B cell (primary cell): ENCODE results near the gene TRIM44. TPM values are rescaled to one million over a fixed set of nuclear protein-coding genes. Genes with fewer than 3 reads are reported as not detected.

ENCODE experiments used
- ATAC-seq: fragments of 200-7000 bp; cut with Tn5 transposase; one replicate; pipeline ENCODE4 v1.10.0; 2021; ENCODE audit warnings: low read depth, mild to moderate bottlenecking, moderate number of reproducible peaks, moderate library complexity
- CTCF ChIA-PET: fragments of 350-600 bp; sonication (Branson Sonifier 250); formaldehyde crosslinking; loops from one replicate; lab custom pipeline; 2021; ENCODE audit warnings: antibody characterized with exemption, inconsistent platforms; lab: Charles Lee
- POLR2A ChIA-PET: fragments of 350-600 bp; sonication (Branson Sonifier 250); formaldehyde crosslinking; loops from one replicate; lab custom pipeline; 2021; ENCODE audit warnings: antibody characterized with exemption; lab: Charles Lee
- DNase-seq: peaks from one replicate; pipeline ENCODE4 v3.0.0; 2013
- H2AFZ ChIP-seq: 2 replicates; pipeline ENCODE4 v1.6.1; 2012; ENCODE audit warnings: mild to moderate bottlenecking, low read depth, low read length; ENCODE audit not compliant: insufficient read depth, poor library complexity, severe bottlenecking
- H3K27ac ChIP-seq, 2 donors: 1 replicate in 1 of 2; 2 replicates in 1 of 2; pipeline ENCODE4 v1.5.1; 2012 to 2013; ENCODE audit warnings: low read length in 2 of 2, mild to moderate bottlenecking in 2 of 2, moderate library complexity in 1 of 2
- H3K27me3 ChIP-seq, 4 experiments: fragments of 200-600 bp in 1 of 4; sonication (generic) in 1 of 4; replicated peaks in 1 of 4; 1 replicate in 2 of 4; 2 replicates in 2 of 4; pipeline versions ENCODE4 v1.6.1 to v1.7.0; 2013 to 2016; ENCODE audit warnings: low read length in 3 of 4, mild to moderate bottlenecking in 2 of 4, mixed read lengths in 1 of 4, moderate library complexity in 1 of 4; ENCODE audit not compliant: insufficient read depth in 4 of 4, control insufficient read depth in 3 of 4; ENCODE audit errors: control extremely low read depth in 1 of 4
- H3K36me3 ChIP-seq, 2 experiments: replicated peaks in 1 of 2; 1 replicate in 1 of 2; 2 replicates in 1 of 2; pipeline versions ENCODE4 v1.6.1 to v1.7.1; 2013; ENCODE audit warnings: low read length in 1 of 2; ENCODE audit not compliant: insufficient read depth in 2 of 2, control insufficient read depth in 1 of 2; ENCODE audit errors: control extremely low read depth in 1 of 2, extremely low read depth in 1 of 2
- H3K4me1 ChIP-seq, 2 donors: fragments of 200-600 bp in 1 of 2; sonication (generic) in 1 of 2; 1 replicate in 1 of 2; 2 replicates in 1 of 2; pipeline versions ENCODE4 v1.5.1 to v1.6.1; 2013 to 2017; ENCODE audit warnings: low read length in 2 of 2; ENCODE audit not compliant: control insufficient read depth in 2 of 2, insufficient read depth in 2 of 2
- H3K4me2 ChIP-seq: replicated peaks from 2 replicates; pipeline ENCODE3; 2012; ENCODE audit warnings: mild to moderate bottlenecking, low read depth, low read length; ENCODE audit not compliant: poor library complexity, severe bottlenecking
- H3K4me3 ChIP-seq, 5 experiments: fragments of 200-600 bp in 1 of 5; sonication (generic) in 1 of 5; 1 replicate in 3 of 5; 2 replicates in 2 of 5; pipeline versions ENCODE4 v1.5.1 to v1.7.0; 2011 to 2016; ENCODE audit warnings: low read length in 4 of 5, mild to moderate bottlenecking in 4 of 5, low read depth in 2 of 5, control low read depth in 1 of 5, moderate library complexity in 1 of 5; ENCODE audit not compliant: insufficient read depth in 1 of 5; ENCODE audit errors: control extremely low read depth in 1 of 5, extremely low read depth in 1 of 5
- H3K79me2 ChIP-seq: fragments of 200-600 bp; sonication (generic); one replicate; pipeline ENCODE4 v1.6.0; 2016; ENCODE audit warnings: low read length; ENCODE audit not compliant: control insufficient read depth, insufficient read depth
- H3K9ac ChIP-seq: fragments of 200-600 bp; sonication (generic); 2 replicates; pipeline ENCODE4 v1.6.1; 2017; ENCODE audit warnings: mild to moderate bottlenecking, low read length, moderate library complexity
- H3K9me3 ChIP-seq, 3 donors: one replicate each; pipeline versions ENCODE4 v1.6.1 to v1.7.1; 2013; ENCODE audit warnings: low read length in 2 of 3; ENCODE audit not compliant: control insufficient read depth in 2 of 3, insufficient read depth in 1 of 3; ENCODE audit errors: control extremely low read depth in 1 of 3
- H4K20me1 ChIP-seq: 2 replicates; pipeline ENCODE4 v1.6.0; 2012; ENCODE audit warnings: mild to moderate bottlenecking, low read length; ENCODE audit not compliant: insufficient read depth, control insufficient read depth, poor library complexity, severe bottlenecking
- H3K27ac Mint-ChIP-seq: one replicate; pipeline ENCODE4 v1.8.0; 2021; ENCODE audit warnings: mixed read lengths
- H3K27me3 Mint-ChIP-seq: one replicate; pipeline ENCODE4 v1.8.0; 2021; ENCODE audit warnings: mixed read lengths
- H3K4me1 Mint-ChIP-seq: one replicate; pipeline ENCODE4 v1.8.0; 2021; ENCODE audit warnings: mixed read lengths
- H3K4me3 Mint-ChIP-seq: one replicate; pipeline ENCODE4 v1.8.0; 2021; ENCODE audit warnings: mixed read lengths
- H3K9me3 Mint-ChIP-seq: one replicate; pipeline ENCODE4 v1.8.0; 2022; ENCODE audit warnings: mixed read lengths; ENCODE audit not compliant: insufficient read depth
- CTCF ChIP-seq: fragments of 200-600 bp; IDR thresholded peaks from one replicate; pipeline ENCODE4 v1.8.0; 2022; ENCODE audit warnings: antibody characterized with exemption, mild to moderate bottlenecking
- EZH2 ChIP-seq: IDR thresholded peaks from 2 replicates; pipeline ENCODE4 v1.6.1; 2012; ENCODE audit warnings: borderline replicate concordance, low read depth, mild to moderate bottlenecking, moderate library complexity, low read length; ENCODE audit not compliant: insufficient read depth, poor library complexity, severe bottlenecking
- WGBS: methylation state at CpG from one replicate; pipeline ENCODE4 v1.1.5; 2013; ENCODE audit warnings: missing lambda C conversion rate; ENCODE audit not compliant: insufficient coverage; 5-methylcytosine and 5-hydroxymethylcytosine counted together
- intact Hi-C: fragments of 100-400 bp; cut with micrococcal nuclease; formaldehyde crosslinking; loops from one replicate; pipeline ENCODE4 v1.10.0; 2022
- polyA plus RNA-seq: library from polyadenylated mRNA; depleted of rRNA; stranded (reverse); fragments of >200 nt; gene quantifications from 2 replicates; pipeline ENCODE4 v1.2.3, GENCODE V29; 2012
- total RNA-seq, 2 donors: library from RNA; stranded (reverse); fragments of 120-200 nt in 1 of 2; gene quantifications; 1 replicate in 1 of 2; 2 replicates in 1 of 2; pipeline versions ENCODE4 v1.2.3 to v1.2.4, GENCODE V29; 2013 to 2022

Gene TRIM44
- total and polyA plus RNA-seq, 2 donors (not counting 1 experiment from before 2014, with no cell fraction given): 39.1 to 71.1 TPM

DNA sequence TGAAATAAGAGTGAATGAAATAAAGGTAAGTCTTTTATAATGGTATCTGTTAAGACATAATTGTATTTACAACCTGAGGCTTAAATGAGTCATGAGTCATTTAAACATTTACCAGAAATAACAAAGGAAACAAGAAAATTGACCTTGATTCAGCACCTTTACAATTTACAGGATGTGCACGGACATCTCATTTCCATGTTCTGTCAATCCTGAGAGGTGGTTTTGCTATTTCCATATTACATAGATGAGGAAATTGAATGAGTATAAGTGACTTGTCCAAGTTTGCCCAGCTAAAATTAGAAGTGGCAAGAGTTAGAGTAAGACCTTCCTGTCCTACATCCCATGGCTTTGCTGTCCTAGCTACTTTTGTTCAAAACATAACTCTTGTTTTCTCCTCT, 89.1 kb downstream of the TRIM44 start:
- Mint-ChIP-seq H3K4me1 (peaks cover 4% of the 10 kb centered on the region), H3K27ac (peak overlapping the region; percentile 17), H3K27me3 (no peaks in the 10 kb centered on the region), H3K9me3 (no peaks in the 10 kb centered on the region), H3K4me3 (no peak overlapping the region)
- ChIA-PET CTCF (no interaction called here), POLR2A (no interaction called here)
- no CpG with 5 or more reads among the region's 1 CpG for WGBS
- Histone ChIP-seq H3K4me3 (no peak overlapping the region), H3K27ac (no peak overlapping the region), H3K9ac (no peak overlapping the region), H3K36me3 (peaks cover 0 to 6% of the 10 kb centered on the region in 2 experiments), H3K4me1 (no peaks in the 10 kb centered on the region), H2AFZ (no peak overlapping the region), H3K79me2 (peaks cover 22% of the 10 kb centered on the region), H4K20me1 (no peaks in the 10 kb centered on the region), H3K9me3 (no peaks in the 10 kb centered on the region), H3K4me2 (no peak overlapping the region), H3K27me3 (no peaks in the 10 kb centered on the region)
- intact Hi-C loops: no loop called here
- ATAC-seq (no peak), DNase-seq (no peak)
- TF ChIP-seq CTCF: no peak
- TF ChIP-seq EZH2: no peak

- POLR2A ChIA-PET: no interaction called here
Measured at GRCh38 chr11:35752115-35752514, 89.5 kb downstream of the TRIM44 start.

More at GRCh38 chr11:35752115-35752514, 89.5 kb downstream of the TRIM44 start:
- Histone ChIP-seq H3K9ac (no peak overlapping the region), H3K27ac (no peak overlapping the region), H3K4me3 (no peak overlapping the region), H2AFZ (no peak overlapping the region), H3K27me3 (no peaks in the 10 kb centered on the region), H3K4me2 (no peak overlapping the region), H3K79me2 (peaks cover 22% of the 10 kb centered on the region), H3K4me1 (no peaks in the 10 kb centered on the region), H3K9me3 (no peaks in the 10 kb centered on the region), H3K36me3 (peaks cover 0 to 6% of the 10 kb centered on the region in 2 experiments), H4K20me1 (no peaks in the 10 kb centered on the region)
- Mint-ChIP-seq H3K4me1 (peaks cover 4% of the 10 kb centered on the region), H3K4me3 (no peak overlapping the region), H3K27me3 (no peaks in the 10 kb centered on the region), H3K9me3 (no peaks in the 10 kb centered on the region), H3K27ac (peak overlapping the region; percentile 17)
- TF ChIP-seq CTCF: no peak
- TF ChIP-seq EZH2: no peak
- ATAC-seq: no peak
- 90% methylated on average over 1 of the region's 3 CpGs for WGBS
- DNase-seq: no peak
- CTCF ChIA-PET: no interaction called here
- intact Hi-C loops: no loop called here
